OCI-LY7 (cell line): Measurements from ENCODE around the gene SUPT20H. TPM values are rescaled to one million over a fixed set of nuclear protein-coding genes. Genes with fewer than 3 reads are reported as not detected.

Experiments
- BruUV-seq: library from RNA; stranded (reverse); fragments of 400-500 nt; replicated peaks from 2 replicates; lab custom pipeline; 2021; lab: Mats Ljungman, UMichigan
- CTCF ChIA-PET: fragments of 300-600 bp; sonication (Branson Sonifier 250); formaldehyde crosslinking; loops from one replicate; lab custom pipeline; 2022; ENCODE audit warnings: antibody characterized with exemption; ENCODE audit not compliant: unreplicated experiment; lab: Charles Lee
- POLR2A ChIA-PET: fragments of 300-600 bp; sonication (Branson Sonifier 250); formaldehyde crosslinking; loops from one replicate; lab custom pipeline; 2022; ENCODE audit warnings: antibody characterized with exemption; lab: Charles Lee
- DNase-seq: peaks from one replicate; pipeline ENCODE4 v3.0.0-alpha.2; 2015; ENCODE audit warnings: low spot score
- H2AFZ ChIP-seq: fragments of 200-600 bp; sonication (generic), shearing (Covaris generic); 2 replicates; pipeline ENCODE4 v1.6.1; 2014; ENCODE audit warnings: mild to moderate bottlenecking, antibody characterized with exemption, low read length, moderate library complexity
- H3K27ac ChIP-seq: fragments of 200-600 bp; sonication (generic); 2 replicates; pipeline ENCODE4 v1.5.1; 2014; ENCODE audit warnings: mixed run types, low read depth, mild to moderate bottlenecking, moderate library complexity, low read length, inconsistent platforms; ENCODE audit not compliant: poor library complexity, severe bottlenecking
- H3K36me3 ChIP-seq: fragments of 200-600 bp; sonication (generic); 2 replicates; pipeline ENCODE4 v1.6.1; 2014; ENCODE audit warnings: mild to moderate bottlenecking, antibody characterized with exemption, low read length, moderate library complexity, mixed read lengths; ENCODE audit not compliant: insufficient read depth
- H3K4me1 ChIP-seq: fragments of 200-600 bp; sonication (generic); 2 replicates; pipeline ENCODE4 v1.5.1; 2014; ENCODE audit warnings: mild to moderate bottlenecking, low read length; ENCODE audit not compliant: insufficient read depth, poor library complexity, severe bottlenecking
- H3K4me2 ChIP-seq: fragments of 200-600 bp; sonication (generic); 2 replicates; pipeline ENCODE4 v1.6.1; 2014; ENCODE audit warnings: mild to moderate bottlenecking, low read length
- H3K4me3 ChIP-seq: fragments of 200-600 bp; sonication (generic); 2 replicates; pipeline ENCODE4 v1.5.1; 2014; ENCODE audit warnings: mild to moderate bottlenecking, low read depth, low read length; ENCODE audit not compliant: poor library complexity, severe bottlenecking
- H3K79me2 ChIP-seq: fragments of 200-600 bp; sonication (generic); 2 replicates; pipeline ENCODE4 v1.6.1; 2016; ENCODE audit warnings: low read depth, mild to moderate bottlenecking, low read length, moderate library complexity, mixed read lengths; ENCODE audit not compliant: insufficient read depth
- H3K9me2 ChIP-seq: fragments of 200-600 bp; sonication (generic); 2 replicates; pipeline ENCODE4 v1.6.1; 2016; ENCODE audit warnings: mild to moderate bottlenecking, low read length, mixed read lengths; ENCODE audit not compliant: insufficient read depth
- H3K9me3 ChIP-seq: fragments of 200-600 bp; sonication (generic); 2 replicates; pipeline ENCODE4 v1.6.1; 2014; ENCODE audit warnings: mild to moderate bottlenecking, mixed run types, low read length, mixed read lengths
- H4K20me1 ChIP-seq: fragments of 200-600 bp; sonication (generic); 2 replicates; pipeline ENCODE4 v1.6.1; 2014; ENCODE audit warnings: mild to moderate bottlenecking, antibody characterized with exemption, low read length, moderate library complexity, mixed read lengths; ENCODE audit not compliant: insufficient read depth
- EZH2phosphoT487 ChIP-seq: fragments of 200-600 bp; sonication (generic); IDR thresholded peaks from 2 replicates; pipeline ENCODE4 v1.6.1; 2018; ENCODE audit warnings: low read depth, borderline replicate concordance, mild to moderate bottlenecking, mixed run types, antibody characterized with exemption, low read length, moderate library complexity, mixed read lengths
- intact Hi-C: fragments of 100-400 bp; cut with micrococcal nuclease; formaldehyde crosslinking; loops from one replicate; pipeline ENCODE4 v1.10.0; 2022; ENCODE audit not compliant: unreplicated experiment
- total RNA-seq, 2 experiments: library from RNA; depleted of rRNA in 1 of 2; stranded (reverse); fragments of >200 nt in 1 of 2; shearing (Covaris generic) in 1 of 2; gene quantifications; 2 replicates each; pipeline ENCODE4 v1.2.3, GENCODE V29; 2014 to 2022
- TF ChIP-seq, protein P1 (sequence below): fragments of 200-600 bp; sonication (generic); conservative IDR thresholded peaks from 2 replicates; pipeline ENCODE4 v1.5.1; 2014; ENCODE audit warnings: mild to moderate bottlenecking, antibody characterized with exemption, low read length, moderate library complexity, mixed read lengths

The SUPT20H gene
- total RNA-seq, 2 experiments from 2014 or later, result 53.0 to 88.3 TPM

- Histone ChIP-seq H3K36me3 (no peaks in the 10 kb centered on the region), H3K4me2 (no peak overlapping the region), H3K9me2 (no peaks in the 10 kb centered on the region), H3K79me2 (no peaks in the 10 kb centered on the region), H3K4me3 (no peak overlapping the region), H2AFZ (no peak overlapping the region), H4K20me1 (no peaks in the 10 kb centered on the region), H3K4me1 (no peaks in the 10 kb centered on the region), H3K9me3 (no peaks in the 10 kb centered on the region), H3K27ac (no peak overlapping the region)
- DNase-seq, result no peak
- BruUV-seq, result no TSS peak
- intact Hi-C loops, result loop anchor here (10.0 kb wide), 1 partner anchor 504 kb away; no protein-coding TSS in a partner anchor
- ChIA-PET POLR2A (interaction anchor here (0.7 kb wide), 1 partner anchor 294 kb away, joined by 4 read pairs; no protein-coding TSS in a partner anchor), CTCF (no interaction called here)
- TF ChIP-seq, protein P1, sequence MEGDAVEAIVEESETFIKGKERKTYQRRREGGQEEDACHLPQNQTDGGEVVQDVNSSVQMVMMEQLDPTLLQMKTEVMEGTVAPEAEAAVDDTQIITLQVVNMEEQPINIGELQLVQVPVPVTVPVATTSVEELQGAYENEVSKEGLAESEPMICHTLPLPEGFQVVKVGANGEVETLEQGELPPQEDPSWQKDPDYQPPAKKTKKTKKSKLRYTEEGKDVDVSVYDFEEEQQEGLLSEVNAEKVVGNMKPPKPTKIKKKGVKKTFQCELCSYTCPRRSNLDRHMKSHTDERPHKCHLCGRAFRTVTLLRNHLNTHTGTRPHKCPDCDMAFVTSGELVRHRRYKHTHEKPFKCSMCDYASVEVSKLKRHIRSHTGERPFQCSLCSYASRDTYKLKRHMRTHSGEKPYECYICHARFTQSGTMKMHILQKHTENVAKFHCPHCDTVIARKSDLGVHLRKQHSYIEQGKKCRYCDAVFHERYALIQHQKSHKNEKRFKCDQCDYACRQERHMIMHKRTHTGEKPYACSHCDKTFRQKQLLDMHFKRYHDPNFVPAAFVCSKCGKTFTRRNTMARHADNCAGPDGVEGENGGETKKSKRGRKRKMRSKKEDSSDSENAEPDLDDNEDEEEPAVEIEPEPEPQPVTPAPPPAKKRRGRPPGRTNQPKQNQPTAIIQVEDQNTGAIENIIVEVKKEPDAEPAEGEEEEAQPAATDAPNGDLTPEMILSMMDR, result no peak
- no peak for TF ChIP-seq EZH2phosphoT487
Observed at GRCh38 chr13:37100731-37101130, 41.2 kb upstream of the SUPT20H start.

GRCh38 chr13:37097076-37097475 is 37.6 kb upstream of the SUPT20H start:
- Histone ChIP-seq H4K20me1 (no peaks in the 10 kb centered on the region), H3K36me3 (no peaks in the 10 kb centered on the region), H3K4me3 (no peak overlapping the region), H3K9me2 (no peaks in the 10 kb centered on the region), H2AFZ (no peak overlapping the region), H3K79me2 (no peaks in the 10 kb centered on the region), H3K27ac (no peak overlapping the region), H3K4me2 (no peak overlapping the region), H3K4me1 (no peaks in the 10 kb centered on the region), H3K9me3 (no peaks in the 10 kb centered on the region)
- ChIA-PET CTCF (interaction anchor here (0.5 kb wide), 1 partner anchor 20 kb away, joined by 3 read pairs; no protein-coding TSS in a partner anchor), POLR2A (no interaction called here)
- TF ChIP-seq, protein P1, result no peak
- TF ChIP-seq EZH2phosphoT487, result no peak
- no peak for DNase-seq
- BruUV-seq, result no TSS peak
- intact Hi-C loops, result no loop called here

- ChIA-PET POLR2A (interaction anchor here (0.6 to 0.7 kb wide), 3 partner anchors 108 to 1478 kb away, joined by 3 to 6 read pairs (median 5); no protein-coding TSS in a partner anchor), CTCF (no interaction called here)
- no peak overlapping the region for H3K27ac ChIP-seq
- intact Hi-C loops, result loop anchor here (1.0 kb wide), 1 partner anchor 30 kb away; no protein-coding TSS in a partner anchor
- TF ChIP-seq EZH2phosphoT487, result no peak
- no peaks in the 10 kb centered on the region for H3K36me3 ChIP-seq
- H3K9me2 ChIP-seq, result no peaks in the 10 kb centered on the region
- DNase-seq, result no peak
- no peaks in the 10 kb centered on the region for H4K20me1 ChIP-seq
- no peak overlapping the region for H3K4me3 ChIP-seq
- H3K4me2 ChIP-seq, result no peak overlapping the region
- no peaks in the 10 kb centered on the region for H3K4me1 ChIP-seq
- peak overlapping the region; percentile 50; the same call in 1 of the 2 replicates for H2AFZ ChIP-seq
- H3K9me3 ChIP-seq, result no peaks in the 10 kb centered on the region
- H3K79me2 ChIP-seq, result no peaks in the 10 kb centered on the region
- no TSS peak for BruUV-seq
Observed at GRCh38 chr13:37094840-37095239, 35.4 kb upstream of the SUPT20H start.
